Pancreas (tissue), 10 donors: ENCODE results near the gene IFTAP. TPM values are rescaled to one million over a fixed set of nuclear protein-coding genes. Genes with fewer than 3 reads are reported as not detected.

Source experiments
- ATAC-seq, 4 donors: fragments of 200-7000 bp; cut with Tn5 transposase; one replicate each; pipeline versions ENCODE4 v1.8.0 to v1.9.1; 2020; ENCODE audit warnings: mild to moderate bottlenecking in 4 of 4, moderate library complexity in 4 of 4
- DNase-seq, 6 donors: peaks; one replicate each; pipeline ENCODE4 v3.0.0-alpha.2; 2020
- FAIRE-seq: peaks from 2 replicates; lab custom pipeline; 2012; peaks lifted over from hg19 to GRCh38; lab: Jason Lieb, UNC
- H3K27ac ChIP-seq, 4 donors: fragments of 200-600 bp; sonication (generic); 1 replicate in 3 of 4; 2 replicates in 1 of 4; pipeline versions ENCODE4 v1.5.0 to v1.8.0; 2020
- H3K27me3 ChIP-seq, 4 donors: fragments of 200-600 bp; one replicate each; pipeline ENCODE4 v1.8.0; 2021
- H3K36me3 ChIP-seq, 3 donors: fragments of 200-600 bp; sonication (generic) in 1 of 3; one replicate each; pipeline versions ENCODE4 v1.5.0 to v1.8.0; 2020 to 2021
- H3K4me1 ChIP-seq, 3 donors: fragments of 200-600 bp; one replicate each; pipeline ENCODE4 v1.8.0; 2021
- H3K4me3 ChIP-seq, 4 donors: fragments of 200-600 bp; sonication (generic) in 2 of 4; one replicate each; pipeline versions ENCODE4 v1.5.0 to v1.8.0; 2020 to 2021
- H3K9me3 ChIP-seq, 4 donors: fragments of 200-600 bp; one replicate each; pipeline ENCODE4 v1.8.0; 2021
- CTCF ChIP-seq, 4 donors: fragments of 200-600 bp; sonication (generic) in 3 of 4; IDR thresholded peaks; one replicate each; pipeline versions ENCODE4 v1.5.0 to v1.8.0; 2021; ENCODE audit warnings: antibody characterized with exemption in 4 of 4
- WGBS, 2 donors: extraction: QIAGEN DNeasy Blood & Tissue Kit; methylation state at CpG; one replicate each; pipeline ENCODE4 v1.1.7; 2013; 5-methylcytosine and 5-hydroxymethylcytosine counted together
- intact Hi-C, 3 donors: fragments of 100-400 bp; cut with DNase I; formaldehyde crosslinking; loops; one replicate each; pipeline versions ENCODE4 v1.11.1 to v1.14.2; 2022
- polyA plus RNA-seq, 2 donors: library from polyadenylated mRNA; stranded (reverse); fragments of 200-250 nt; gene quantifications; one replicate each; pipeline ENCODE4 v1.2.3, GENCODE V29; 2013
- total RNA-seq, 6 donors: library from RNA; stranded (reverse); fragmentation: NEBNext Ultra II Directional in 4 of 6; extraction: Animal tissue kit (Norgen Biotek cat#: 25700) in 4 of 6; gene quantifications; one replicate each; pipeline versions ENCODE4 v1.2.1 to v1.2.4, GENCODE V29; 2021 to 2023
- donor health status: healthy with polysubstance abuse.
- donor health status: DM: no; HTN: no; CAD: no; lungs with moderate emphysema.
- donor health status: DM: no; HTN: no; CAD: no.
- donor health status: control.
- donor health status: control.
- donor health status: Bipolar disorder and iron deficiency.
- donor health status: DM: yes; HTN: yes; CAD: no.
- donor health status: DM: no; HTN: no; CAD: no.
- donor health status: DM: no; HTN: no; CAD: no.
- donor health status: DM: yes; HTN: yes; CAD: no.

Gene IFTAP
- total and polyA plus RNA-seq, 8 donors: 4.2 to 14.4 (median 7.8) TPM

DNA sequence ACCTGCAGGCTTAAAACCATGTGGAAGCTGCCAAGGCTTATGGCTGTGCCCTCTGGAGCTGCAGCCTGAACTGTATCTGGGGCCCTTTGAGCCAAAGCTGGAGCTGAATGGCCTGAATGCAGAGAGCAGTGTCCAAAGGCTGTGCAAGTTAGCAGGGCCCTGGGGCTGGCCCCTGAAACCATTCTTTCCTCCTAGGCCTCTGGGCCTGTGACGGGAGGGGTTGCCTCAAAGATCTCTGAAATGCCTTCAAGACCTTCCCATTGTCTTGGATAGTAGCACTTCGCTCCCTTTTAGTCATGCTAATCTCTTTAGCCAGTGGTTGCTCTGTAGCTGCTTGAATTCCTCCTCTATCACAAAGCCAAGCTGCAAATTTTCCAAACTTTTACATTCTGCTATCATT is 12.8 kb upstream of the IFTAP start:
- Histone ChIP-seq H3K4me3 (no peak overlapping the region), H3K27ac (no peak overlapping the region), H3K4me1 (no peaks in the 10 kb centered on the region), H3K27me3 (no peaks in the 10 kb centered on the region), H3K36me3 (no peaks in the 10 kb centered on the region), H3K9me3 (no peaks in the 10 kb centered on the region)
- ATAC-seq (no peak), DNase-seq (no peak), FAIRE-seq (no peak)
- intact Hi-C loops: loop anchor here in 1 of 3 donors (10.0 kb wide), 1 partner anchor 83 kb away; no protein-coding TSS in a partner anchor
- TF ChIP-seq CTCF (IDR thresholded peaks at IDR 0.05): no peak
- 89 to 94% methylated on average over 2 of the region's 2 CpGs for WGBS, 2 donors

DNA sequence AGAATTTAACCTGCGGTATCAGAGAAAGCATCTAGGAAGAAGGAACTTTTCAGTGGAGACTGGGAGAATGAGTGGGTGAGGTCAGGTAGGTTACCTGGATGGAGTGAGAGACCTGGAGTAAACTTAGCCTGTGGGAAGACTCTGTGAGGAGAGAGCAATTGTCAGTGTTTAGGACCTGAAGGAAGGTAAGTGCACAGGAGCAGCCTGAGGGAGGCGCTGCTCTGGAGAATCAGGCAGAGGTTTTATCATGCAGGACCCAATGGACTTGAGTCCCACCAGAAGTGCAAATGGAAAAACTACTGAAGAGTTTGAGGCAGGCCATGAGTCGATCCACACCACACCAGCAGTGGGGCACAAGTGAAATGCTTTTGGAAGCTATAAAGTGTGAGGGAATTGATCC is 10.6 kb upstream of the IFTAP start:
- no peaks in the 10 kb centered on the region for H3K4me1 ChIP-seq
- no peaks in the 10 kb centered on the region for H3K9me3 ChIP-seq
- WGBS, 2 donors: 50 to 64% methylated on average over 3 of the region's 3 CpGs
- H3K4me3 ChIP-seq: no peak overlapping the region
- FAIRE-seq (no peak), DNase-seq (no peak), ATAC-seq (no peak)
- no peaks in the 10 kb centered on the region for H3K36me3 ChIP-seq
- intact Hi-C loops: loop anchor here in 1 of 3 donors (10.0 kb wide), 1 partner anchor 81 kb away; no protein-coding TSS in a partner anchor
- no peak overlapping the region for H3K27ac ChIP-seq
- TF ChIP-seq CTCF (IDR thresholded peaks at IDR 0.05): no peak
- H3K27me3 ChIP-seq: no peaks in the 10 kb centered on the region

- TF ChIP-seq CTCF (IDR thresholded peaks at IDR 0.05): no peak
- Histone ChIP-seq H3K4me1 (no peaks in the 10 kb centered on the region), H3K27me3 (peaks cover 0 to 7% (median 0%) of the 10 kb centered on the region in 4 donors), H3K36me3 (no peaks in the 10 kb centered on the region), H3K9me3 (no peaks in the 10 kb centered on the region), H3K4me3 (no peak overlapping the region), H3K27ac (no peak overlapping the region)
- no peak for FAIRE-seq
- ATAC-seq: no peak
- DNase-seq: no peak
- intact Hi-C loops: loop anchor here in 1 of 3 donors (10.0 kb wide), 1 partner anchor 78 kb away; no protein-coding TSS in a partner anchor
Measured at GRCh38 chr11:36586543-36586942, 7.8 kb upstream of the IFTAP start.

GRCh38 chr11:36588099-36588498 is 6.2 kb upstream of the IFTAP start:
- no peak for TF ChIP-seq CTCF (IDR thresholded peaks at IDR 0.05)

DNA sequence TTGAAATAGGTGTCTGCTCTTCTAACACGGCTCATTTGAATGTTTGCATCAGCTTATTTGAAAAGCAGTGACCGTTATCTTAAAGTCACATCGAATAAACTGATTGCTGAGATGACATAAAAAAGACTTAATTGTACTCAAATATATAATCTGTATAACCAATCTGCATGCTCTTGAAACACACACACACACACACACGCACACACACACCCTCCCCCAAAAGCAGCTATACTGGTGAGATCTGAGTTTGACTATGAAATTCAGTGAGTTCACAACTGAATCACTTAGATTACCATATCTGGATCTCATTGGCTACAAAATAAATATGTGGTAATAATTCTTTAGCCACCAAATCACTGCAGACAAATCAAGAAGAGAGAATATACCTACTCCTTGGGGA is 3.8 kb upstream of the IFTAP start:
- WGBS, 2 donors: 30 to 43% methylated on average over 4 of the region's 4 CpGs
- no peak for DNase-seq
- H3K4me1 ChIP-seq: peaks cover 0 to 7% (median 6%) of the 10 kb centered on the region in 3 donors
- no peaks in the 10 kb centered on the region for H3K9me3 ChIP-seq
- no peaks in the 10 kb centered on the region for H3K36me3 ChIP-seq
- no peak for ATAC-seq
- H3K27me3 ChIP-seq: peaks cover 0 to 11% (median 3%) of the 10 kb centered on the region in 4 donors
- intact Hi-C loops: no loop called here
- FAIRE-seq: no peak
- H3K27ac ChIP-seq: no peak overlapping the region
- H3K4me3 ChIP-seq: no peak overlapping the region
- TF ChIP-seq CTCF (IDR thresholded peaks at IDR 0.05): no peak

More at GRCh38 chr11:36588099-36588498, 6.2 kb upstream of the IFTAP start:
- Histone ChIP-seq H3K27me3 (peaks cover 0 to 11% (median 3%) of the 10 kb centered on the region in 4 donors), H3K9me3 (no peaks in the 10 kb centered on the region), H3K4me1 (no peaks in the 10 kb centered on the region), H3K27ac (no peak overlapping the region), H3K4me3 (no peak overlapping the region), H3K36me3 (no peaks in the 10 kb centered on the region)
- ATAC-seq (no peak), FAIRE-seq (no peak), DNase-seq (no peak)
- intact Hi-C loops: loop anchor here in 1 of 3 donors (10.0 kb wide), 1 partner anchor 77 kb away; no protein-coding TSS in a partner anchor
- WGBS, 2 donors: 13 to 23% methylated on average over 1 of the region's 1 CpG
